Measurements from ENCODE around the gene ZNF521. TPM values are rescaled to one million over a fixed set of nuclear protein-coding genes. Genes with fewer than 3 reads are reported as not detected.

Gene ZNF521
- total RNA-seq, 6 donors from 2014 or later = 4.7 to 37.7 (median 13.8) TPM

- no peak for ATAC-seq (ENCODE audit: low FRiP score in 2 of 2)
- TF ChIP-seq CTCF (IDR thresholded peaks at IDR 0.05) (no peak), POLR2AphosphoS5 (IDR thresholded peaks at IDR 0.05) (no peak), POLR2A (IDR thresholded peaks at IDR 0.05) (no peak), EP300 (IDR thresholded peaks at IDR 0.05) (no peak)
- H3K27ac ChIP-seq = no peak overlapping the region
- H3K27me3 ChIP-seq = no peaks in the 10 kb centered on the region
- no peak for DNase-seq
- no peaks in the 10 kb centered on the region for H3K36me3 ChIP-seq
- peaks cover 0 to 5% (median 0%) of the 10 kb centered on the region in 4 donors for H3K4me1 ChIP-seq
- WGBS, 2 donors = 84 to 87% methylated on average over 9 of the region's 9 CpGs
- H3K9me3 ChIP-seq = no peaks in the 10 kb centered on the region
- H3K4me3 ChIP-seq = no peak overlapping the region
Measured at GRCh38 chr18:25316381-25317018, 35.5 kb downstream of the ZNF521 start.

GRCh38 chr18:25314838-25315190 is 37.2 kb downstream of the ZNF521 start:
- H3K36me3 ChIP-seq = no peaks in the 10 kb centered on the region
- H3K27me3 ChIP-seq = no peaks in the 10 kb centered on the region
- no peak overlapping the region for H3K27ac ChIP-seq
- H3K4me3 ChIP-seq = no peak overlapping the region
- TF ChIP-seq POLR2A (IDR thresholded peaks at IDR 0.05) = no peak
- no peak for TF ChIP-seq POLR2AphosphoS5 (IDR thresholded peaks at IDR 0.05)
- no peak for TF ChIP-seq CTCF (IDR thresholded peaks at IDR 0.05)
- no peak for TF ChIP-seq EP300 (IDR thresholded peaks at IDR 0.05)
- H3K9me3 ChIP-seq = no peaks in the 10 kb centered on the region
- DNase-seq (no peak), ATAC-seq (ENCODE audit: low FRiP score in 2 of 2) (no peak)
- peaks cover 0 to 5% (median 0%) of the 10 kb centered on the region in 4 donors for H3K4me1 ChIP-seq

- Histone ChIP-seq H3K4me1 (peaks cover 0 to 5% (median 0%) of the 10 kb centered on the region in 4 donors), H3K27me3 (no peaks in the 10 kb centered on the region), H3K9me3 (no peaks in the 10 kb centered on the region), H3K36me3 (no peaks in the 10 kb centered on the region), H3K4me3 (no peak overlapping the region), H3K27ac (no peak overlapping the region)
- no peak for DNase-seq
- WGBS, 2 donors = 67 to 78% methylated on average over 3 of the region's 3 CpGs
- ATAC-seq (ENCODE audit: low FRiP score in 2 of 2) = no peak
- no peak for TF ChIP-seq CTCF (IDR thresholded peaks at IDR 0.05)
- no peak for TF ChIP-seq POLR2A (IDR thresholded peaks at IDR 0.05)
- no peak for TF ChIP-seq POLR2AphosphoS5 (IDR thresholded peaks at IDR 0.05)
- no peak for TF ChIP-seq EP300 (IDR thresholded peaks at IDR 0.05)
Measured at GRCh38 chr18:25314151-25314837, 37.7 kb downstream of the ZNF521 start.

- no peaks in the 10 kb centered on the region for H3K27me3 ChIP-seq
- no peak for DNase-seq
- H3K4me3 ChIP-seq = no peak overlapping the region
- no peak overlapping the region for H3K27ac ChIP-seq
- WGBS, 2 donors = 0 to 51% methylated on average over 1 of the region's 1 CpG
- TF ChIP-seq POLR2AphosphoS5 (IDR thresholded peaks at IDR 0.05) (no peak), CTCF (IDR thresholded peaks at IDR 0.05) (no peak), POLR2A (IDR thresholded peaks at IDR 0.05) (no peak)
- H3K36me3 ChIP-seq = no peaks in the 10 kb centered on the region
- H3K4me1 ChIP-seq = peaks cover 0 to 5% (median 0%) of the 10 kb centered on the region in 4 donors
- H3K9me3 ChIP-seq = no peaks in the 10 kb centered on the region
- no peak for ATAC-seq (ENCODE audit: low FRiP score in 2 of 2)
Measured at GRCh38 chr18:25313268-25313667, 38.7 kb downstream of the ZNF521 start.

GRCh38 chr18:25310045-25310444 is 41.9 kb downstream of the ZNF521 start:
- no peak overlapping the region for H3K27ac ChIP-seq
- peaks cover 0 to 8% (median 0%) of the 10 kb centered on the region in 4 donors for H3K4me1 ChIP-seq
- no peak for DNase-seq
- H3K9me3 ChIP-seq = no peaks in the 10 kb centered on the region
- H3K4me3 ChIP-seq = no peak overlapping the region
- H3K27me3 ChIP-seq = no peaks in the 10 kb centered on the region
- TF ChIP-seq POLR2AphosphoS5 (IDR thresholded peaks at IDR 0.05) (no peak), EP300 (IDR thresholded peaks at IDR 0.05) (no peak), POLR2A (IDR thresholded peaks at IDR 0.05) (no peak), CTCF (IDR thresholded peaks at IDR 0.05) (no peak)
- ATAC-seq (ENCODE audit: low FRiP score in 2 of 2) = no peak
- no peaks in the 10 kb centered on the region for H3K36me3 ChIP-seq

Data from upper lobe of left lung (tissue), 6 donors.